ENCODE measurements around the gene RAB26.
"Not testable (repeated sequence)": the region's sequence is repeated elsewhere in the genome, so short reads cannot be mapped to it uniquely, and the experiment has no call there.

Gene RAB26

DNA sequence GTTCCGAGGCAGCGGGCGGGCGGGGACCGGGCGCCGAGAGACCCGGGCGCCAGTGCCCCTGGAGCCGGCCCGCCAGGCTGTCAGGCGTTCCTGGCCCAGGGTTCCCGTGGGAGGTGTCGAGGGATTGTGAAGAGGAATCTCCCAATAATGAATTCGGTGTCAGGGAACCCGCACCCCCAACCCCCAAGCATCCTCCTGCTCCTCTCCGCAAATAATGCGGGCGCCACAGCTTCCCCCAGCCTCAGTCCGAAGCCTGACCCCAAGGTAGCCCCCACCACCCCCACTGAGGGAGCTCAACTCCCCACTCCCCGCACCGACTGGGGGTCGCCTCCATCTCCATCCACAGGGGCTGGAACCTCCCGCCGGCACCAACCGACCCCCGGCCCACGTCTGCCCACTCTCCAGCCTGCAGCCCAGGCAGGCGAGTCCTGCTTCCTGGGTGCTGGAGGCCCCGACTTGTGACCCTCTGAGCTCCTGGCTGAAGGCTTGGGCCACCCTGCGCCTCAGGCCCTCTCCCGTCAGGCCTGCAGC is 48.6 kb downstream of the RAB26 start:
- Histone ChIP-seq H3K4me3 (ENCODE audit: low read depth, low read length) (no peak overlapping the region; the same call in 1 of the 2 replicates), H3K4me1 (peaks cover 17% of the 10 kb centered on the region), H3K36me3 (no peaks in the 10 kb centered on the region), H3K27me3 (no peaks in the 10 kb centered on the region), H3K9me3 (no peaks in the 10 kb centered on the region)
- TF ChIP-seq CTCF (IDR thresholded peaks at IDR 0.05; ENCODE audit: low read depth, low read length): no peak
- no peak for DNase-seq

- no peaks in the 10 kb centered on the region for H3K27me3 ChIP-seq
Observed at GRCh38 chr16:2197765-2198164, 49.3 kb downstream of the RAB26 start.

DNA sequence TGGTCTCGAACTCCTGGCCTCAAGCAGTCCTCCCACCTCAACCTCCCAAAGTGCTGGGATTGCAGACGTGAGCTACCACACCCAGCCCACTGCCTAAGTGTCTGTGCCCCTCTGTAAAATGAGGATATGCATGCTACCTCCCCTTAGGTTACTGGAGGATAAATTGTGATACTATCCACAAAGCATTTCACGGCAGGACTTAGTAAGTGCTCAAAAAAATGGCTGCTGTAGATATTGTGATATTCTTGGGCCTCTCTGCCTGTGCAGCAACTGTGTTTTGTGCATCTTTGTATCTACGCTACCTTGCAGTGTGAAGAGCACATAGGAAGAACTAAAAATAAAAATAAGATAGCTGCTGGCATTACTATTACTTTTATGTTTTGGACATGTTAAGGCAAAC is 49.9 kb downstream of the RAB26 start:
- TF ChIP-seq CTCF (IDR thresholded peaks at IDR 0.05; ENCODE audit: low read depth, low read length): no peak
- DNase-seq: no peak
- H3K4me3 ChIP-seq (ENCODE audit: low read depth, low read length): no peak overlapping the region
- no peaks in the 10 kb centered on the region for H3K27me3 ChIP-seq
- peaks cover 17% of the 10 kb centered on the region for H3K4me1 ChIP-seq
- H3K36me3 ChIP-seq: no peaks in the 10 kb centered on the region
- no peaks in the 10 kb centered on the region for H3K9me3 ChIP-seq

More at GRCh38 chr16:2197765-2198164, 49.3 kb downstream of the RAB26 start:
- no peak for DNase-seq
- Histone ChIP-seq H3K4me3 (ENCODE audit: low read depth, low read length) (no peak overlapping the region), H3K9me3 (no peaks in the 10 kb centered on the region), H3K36me3 (no peaks in the 10 kb centered on the region), H3K4me1 (peaks cover 17% of the 10 kb centered on the region)
- TF ChIP-seq CTCF (IDR thresholded peaks at IDR 0.05; ENCODE audit: low read depth, low read length): no peak

DNA sequence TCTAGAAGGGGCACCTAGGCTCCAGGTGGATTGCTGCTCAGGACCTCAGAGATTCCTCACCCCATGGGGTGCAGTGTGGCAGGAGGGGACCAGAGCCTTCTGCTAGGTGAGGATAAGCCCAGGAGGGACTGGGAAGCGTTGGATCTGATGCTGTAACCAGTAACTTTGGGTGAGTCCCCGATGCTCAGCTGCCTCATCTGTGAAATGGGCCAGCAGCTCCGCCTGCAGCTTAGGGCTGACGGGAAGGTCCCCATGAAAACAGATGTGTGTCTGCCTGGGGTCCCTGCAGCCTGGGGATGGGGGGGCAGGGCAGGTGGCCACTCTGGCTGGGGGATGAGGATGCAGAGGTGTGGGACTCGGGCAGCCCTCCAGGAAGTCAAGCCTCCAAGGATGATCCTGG is 50.7 kb downstream of the RAB26 start:
- H3K36me3 ChIP-seq: no peaks in the 10 kb centered on the region
- no peaks in the 10 kb centered on the region for H3K9me3 ChIP-seq
- TF ChIP-seq CTCF (IDR thresholded peaks at IDR 0.05; ENCODE audit: low read depth, low read length): no peak
- H3K4me1 ChIP-seq: peaks cover 14% of the 10 kb centered on the region
- DNase-seq: peak; percentile 8
- no peaks in the 10 kb centered on the region for H3K27me3 ChIP-seq
- no peak overlapping the region for H3K4me3 ChIP-seq (ENCODE audit: low read depth, low read length)

- Histone ChIP-seq H3K36me3 (no peaks in the 10 kb centered on the region), H3K27me3 (no peaks in the 10 kb centered on the region), H3K4me3 (ENCODE audit: low read depth, low read length) (no peak overlapping the region), H3K4me1 (peaks cover 8% of the 10 kb centered on the region), H3K9me3 (no peaks in the 10 kb centered on the region)
- no peak for TF ChIP-seq CTCF (IDR thresholded peaks at IDR 0.05; ENCODE audit: low read depth, low read length)
- no peak for DNase-seq
Observed at GRCh38 chr16:2199621-2200139, 51.3 kb downstream of the RAB26 start.

GRCh38 chr16:2200313-2200712 is 51.9 kb downstream of the RAB26 start:
- Histone ChIP-seq H3K27me3 (no peaks in the 10 kb centered on the region), H3K4me3 (ENCODE audit: low read depth, low read length) (no peak overlapping the region), H3K4me1 (peaks cover 4% of the 10 kb centered on the region), H3K36me3 (no peaks in the 10 kb centered on the region), H3K9me3 (no peaks in the 10 kb centered on the region)
- TF ChIP-seq CTCF (IDR thresholded peaks at IDR 0.05; ENCODE audit: low read depth, low read length): no peak
- DNase-seq: no peak

GRCh38 chr16:2203119-2203688 is 54.8 kb downstream of the RAB26 start:
- not testable (repeated sequence) for H3K27me3 ChIP-seq; H3K4me3 ChIP-seq (ENCODE audit: low read depth, low read length); DNase-seq; H3K4me1 ChIP-seq; H3K9me3 ChIP-seq
- peaks cover 16% of the 10 kb centered on the region for H3K36me3 ChIP-seq
